ENCODE results near the gene ADCY10. TPM values are rescaled to one million over a fixed set of nuclear protein-coding genes. Genes with fewer than 3 reads are reported as not detected.
A peak's percentile ranks its signal among the peaks of the same experiment; 100 is the strongest.

The ADCY10 gene
- total and polyA plus RNA-seq, 9 of the 15 experiments (the other 6 are each of a cell fraction or from before 2014, with no cell fraction given), result 0.08 to 0.86 (median 0.22) TPM

DNA sequence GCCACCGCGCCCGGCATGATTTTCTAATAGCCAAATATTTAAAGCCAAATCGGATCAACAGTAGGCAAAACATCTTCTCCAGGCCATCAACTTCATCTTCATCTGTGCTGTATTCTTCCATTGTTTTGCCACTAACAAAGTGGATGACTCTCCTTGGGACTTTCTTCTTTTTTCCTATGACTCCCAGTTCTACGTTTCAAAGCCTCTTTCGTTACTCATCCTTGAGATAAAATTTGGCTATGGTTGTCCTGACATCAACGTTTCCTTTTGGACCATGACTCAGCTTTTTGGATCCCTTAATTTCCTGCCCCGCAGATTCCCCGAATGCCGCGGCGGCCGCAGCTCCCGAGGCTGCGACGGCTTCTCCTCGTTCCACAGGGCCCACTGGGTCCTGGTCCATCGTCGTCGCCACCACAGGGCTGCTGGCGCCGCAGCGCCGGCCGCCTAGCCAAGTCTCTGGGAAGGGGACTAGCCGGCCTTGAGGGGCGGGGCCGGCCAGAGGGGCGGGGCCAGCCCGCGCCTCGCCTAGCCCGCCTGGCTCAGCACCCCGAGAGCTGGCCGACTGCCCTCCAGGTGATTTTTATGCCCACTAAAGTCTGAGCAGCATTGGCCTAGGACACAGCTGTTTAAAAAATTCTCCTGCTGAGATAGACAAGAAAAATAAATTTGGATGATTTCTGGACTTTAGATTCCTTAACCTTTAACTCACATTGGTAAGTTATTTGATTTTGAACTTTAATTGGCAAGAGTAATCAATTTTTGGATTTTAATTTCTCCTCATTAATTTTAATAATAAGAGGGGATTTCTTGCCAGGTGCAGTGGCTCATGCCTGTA, 93.9 kb downstream of the ADCY10 start (continued):
- TF ChIP-seq, protein P1, sequence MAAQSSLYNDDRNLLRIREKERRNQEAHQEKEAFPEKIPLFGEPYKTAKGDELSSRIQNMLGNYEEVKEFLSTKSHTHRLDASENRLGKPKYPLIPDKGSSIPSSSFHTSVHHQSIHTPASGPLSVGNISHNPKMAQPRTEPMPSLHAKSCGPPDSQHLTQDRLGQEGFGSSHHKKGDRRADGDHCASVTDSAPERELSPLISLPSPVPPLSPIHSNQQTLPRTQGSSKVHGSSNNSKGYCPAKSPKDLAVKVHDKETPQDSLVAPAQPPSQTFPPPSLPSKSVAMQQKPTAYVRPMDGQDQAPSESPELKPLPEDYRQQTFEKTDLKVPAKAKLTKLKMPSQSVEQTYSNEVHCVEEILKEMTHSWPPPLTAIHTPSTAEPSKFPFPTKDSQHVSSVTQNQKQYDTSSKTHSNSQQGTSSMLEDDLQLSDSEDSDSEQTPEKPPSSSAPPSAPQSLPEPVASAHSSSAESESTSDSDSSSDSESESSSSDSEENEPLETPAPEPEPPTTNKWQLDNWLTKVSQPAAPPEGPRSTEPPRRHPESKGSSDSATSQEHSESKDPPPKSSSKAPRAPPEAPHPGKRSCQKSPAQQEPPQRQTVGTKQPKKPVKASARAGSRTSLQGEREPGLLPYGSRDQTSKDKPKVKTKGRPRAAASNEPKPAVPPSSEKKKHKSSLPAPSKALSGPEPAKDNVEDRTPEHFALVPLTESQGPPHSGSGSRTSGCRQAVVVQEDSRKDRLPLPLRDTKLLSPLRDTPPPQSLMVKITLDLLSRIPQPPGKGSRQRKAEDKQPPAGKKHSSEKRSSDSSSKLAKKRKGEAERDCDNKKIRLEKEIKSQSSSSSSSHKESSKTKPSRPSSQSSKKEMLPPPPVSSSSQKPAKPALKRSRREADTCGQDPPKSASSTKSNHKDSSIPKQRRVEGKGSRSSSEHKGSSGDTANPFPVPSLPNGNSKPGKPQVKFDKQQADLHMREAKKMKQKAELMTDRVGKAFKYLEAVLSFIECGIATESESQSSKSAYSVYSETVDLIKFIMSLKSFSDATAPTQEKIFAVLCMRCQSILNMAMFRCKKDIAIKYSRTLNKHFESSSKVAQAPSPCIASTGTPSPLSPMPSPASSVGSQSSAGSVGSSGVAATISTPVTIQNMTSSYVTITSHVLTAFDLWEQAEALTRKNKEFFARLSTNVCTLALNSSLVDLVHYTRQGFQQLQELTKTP (IDR thresholded peaks at IDR 0.05; ENCODE audit: low read depth in 1 of 2, partially characterized antibody in 2 of 2), result peak in 1 of 2 experiments; percentile 17
- TF ChIP-seq, protein P2, sequence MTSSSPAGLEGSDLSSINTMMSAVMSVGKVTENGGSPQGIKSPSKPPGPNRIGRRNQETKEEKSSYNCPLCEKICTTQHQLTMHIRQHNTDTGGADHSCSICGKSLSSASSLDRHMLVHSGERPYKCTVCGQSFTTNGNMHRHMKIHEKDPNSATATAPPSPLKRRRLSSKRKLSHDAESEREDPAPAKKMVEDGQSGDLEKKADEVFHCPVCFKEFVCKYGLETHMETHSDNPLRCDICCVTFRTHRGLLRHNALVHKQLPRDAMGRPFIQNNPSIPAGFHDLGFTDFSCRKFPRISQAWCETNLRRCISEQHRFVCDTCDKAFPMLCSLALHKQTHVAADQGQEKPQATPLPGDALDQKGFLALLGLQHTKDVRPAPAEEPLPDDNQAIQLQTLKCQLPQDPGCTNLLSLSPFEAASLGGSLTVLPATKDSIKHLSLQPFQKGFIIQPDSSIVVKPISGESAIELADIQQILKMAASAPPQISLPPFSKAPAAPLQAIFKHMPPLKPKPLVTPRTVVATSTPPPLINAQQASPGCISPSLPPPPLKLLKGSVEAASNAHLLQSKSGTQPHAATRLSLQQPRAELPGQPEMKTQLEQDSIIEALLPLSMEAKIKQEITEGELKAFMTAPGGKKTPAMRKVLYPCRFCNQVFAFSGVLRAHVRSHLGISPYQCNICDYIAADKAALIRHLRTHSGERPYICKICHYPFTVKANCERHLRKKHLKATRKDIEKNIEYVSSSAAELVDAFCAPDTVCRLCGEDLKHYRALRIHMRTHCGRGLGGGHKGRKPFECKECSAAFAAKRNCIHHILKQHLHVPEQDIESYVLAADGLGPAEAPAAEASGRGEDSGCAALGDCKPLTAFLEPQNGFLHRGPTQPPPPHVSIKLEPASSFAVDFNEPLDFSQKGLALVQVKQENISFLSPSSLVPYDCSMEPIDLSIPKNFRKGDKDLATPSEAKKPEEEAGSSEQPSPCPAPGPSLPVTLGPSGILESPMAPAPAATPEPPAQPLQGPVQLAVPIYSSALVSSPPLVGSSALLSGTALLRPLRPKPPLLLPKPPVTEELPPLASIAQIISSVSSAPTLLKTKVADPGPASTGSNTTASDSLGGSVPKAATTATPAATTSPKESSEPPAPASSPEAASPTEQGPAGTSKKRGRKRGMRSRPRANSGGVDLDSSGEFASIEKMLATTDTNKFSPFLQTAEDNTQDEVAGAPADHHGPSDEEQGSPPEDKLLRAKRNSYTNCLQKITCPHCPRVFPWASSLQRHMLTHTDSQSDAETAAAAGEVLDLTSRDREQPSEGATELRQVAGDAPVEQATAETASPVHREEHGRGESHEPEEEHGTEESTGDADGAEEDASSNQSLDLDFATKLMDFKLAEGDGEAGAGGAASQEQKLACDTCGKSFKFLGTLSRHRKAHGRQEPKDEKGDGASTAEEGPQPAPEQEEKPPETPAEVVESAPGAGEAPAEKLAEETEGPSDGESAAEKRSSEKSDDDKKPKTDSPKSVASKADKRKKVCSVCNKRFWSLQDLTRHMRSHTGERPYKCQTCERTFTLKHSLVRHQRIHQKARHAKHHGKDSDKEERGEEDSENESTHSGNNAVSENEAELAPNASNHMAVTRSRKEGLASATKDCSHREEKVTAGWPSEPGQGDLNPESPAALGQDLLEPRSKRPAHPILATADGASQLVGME (CRISPR knock-in tag; IDR thresholded peaks at IDR 0.05), result peak; percentile 95
- no peak for TF ChIP-seq ZFP1 (CRISPR knock-in tag; IDR thresholded peaks at IDR 0.05)
- TF ChIP-seq ESRRA (IDR thresholded peaks at IDR 0.05; ENCODE audit: borderline replicate concordance, low read depth), result peak; percentile 57; the same call in 1 of the 2 replicates
- TF ChIP-seq TARDBP (IDR thresholded peaks at IDR 0.05), result no peak
- TF ChIP-seq, protein P3, sequence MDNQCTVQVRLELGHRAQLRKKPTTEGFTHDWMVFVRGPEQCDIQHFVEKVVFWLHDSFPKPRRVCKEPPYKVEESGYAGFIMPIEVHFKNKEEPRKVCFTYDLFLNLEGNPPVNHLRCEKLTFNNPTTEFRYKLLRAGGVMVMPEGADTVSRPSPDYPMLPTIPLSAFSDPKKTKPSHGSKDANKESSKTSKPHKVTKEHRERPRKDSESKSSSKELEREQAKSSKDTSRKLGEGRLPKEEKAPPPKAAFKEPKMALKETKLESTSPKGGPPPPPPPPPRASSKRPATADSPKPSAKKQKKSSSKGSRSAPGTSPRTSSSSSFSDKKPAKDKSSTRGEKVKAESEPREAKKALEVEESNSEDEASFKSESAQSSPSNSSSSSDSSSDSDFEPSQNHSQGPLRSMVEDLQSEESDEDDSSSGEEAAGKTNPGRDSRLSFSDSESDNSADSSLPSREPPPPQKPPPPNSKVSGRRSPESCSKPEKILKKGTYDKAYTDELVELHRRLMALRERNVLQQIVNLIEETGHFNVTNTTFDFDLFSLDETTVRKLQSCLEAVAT (IDR thresholded peaks at IDR 0.05), result peak in 1 of 2 experiments; percentile 21; a peak in 1 of 4 replicates
- TF ChIP-seq NCOA2 (IDR thresholded peaks at IDR 0.05; ENCODE audit: partially characterized antibody in 2 of 2), result no peak
- no peak for TF ChIP-seq ZNF830 (CRISPR knock-in tag; IDR thresholded peaks at IDR 0.05)
- TF ChIP-seq NR2C2 (CRISPR knock-in tag; IDR thresholded peaks at IDR 0.05), result no peak
- TF ChIP-seq NR2C2 (tag; IDR thresholded peaks at IDR 0.05), result no peak; the same call in 1 of the 2 replicates
- TF ChIP-seq PTTG1 (tag; IDR thresholded peaks at IDR 0.05; ENCODE audit: low read depth), result no peak
- no peak for TF ChIP-seq SMAD1 (IDR thresholded peaks at IDR 0.05; ENCODE audit: low read depth, low read length, partially characterized antibody)
- TF ChIP-seq, protein P4, sequence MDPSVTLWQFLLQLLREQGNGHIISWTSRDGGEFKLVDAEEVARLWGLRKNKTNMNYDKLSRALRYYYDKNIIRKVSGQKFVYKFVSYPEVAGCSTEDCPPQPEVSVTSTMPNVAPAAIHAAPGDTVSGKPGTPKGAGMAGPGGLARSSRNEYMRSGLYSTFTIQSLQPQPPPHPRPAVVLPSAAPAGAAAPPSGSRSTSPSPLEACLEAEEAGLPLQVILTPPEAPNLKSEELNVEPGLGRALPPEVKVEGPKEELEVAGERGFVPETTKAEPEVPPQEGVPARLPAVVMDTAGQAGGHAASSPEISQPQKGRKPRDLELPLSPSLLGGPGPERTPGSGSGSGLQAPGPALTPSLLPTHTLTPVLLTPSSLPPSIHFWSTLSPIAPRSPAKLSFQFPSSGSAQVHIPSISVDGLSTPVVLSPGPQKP (CRISPR knock-in tag; IDR thresholded peaks at IDR 0.05), result no peak
- TF ChIP-seq ZEB2 (IDR thresholded peaks at IDR 0.05), result peak; percentile 75
